Suprapubic skin (tissue), 4 donors: ENCODE results near the gene MSMP.

Experiments
- CTCF ChIP-seq, 2 donors: fragments of 200-600 bp in 1 of 2; fragments of 450-650 bp in 1 of 2; sonication (generic) in 1 of 2; IDR thresholded peaks; one replicate each; pipeline ENCODE4 v1.5.1; 2016 to 2019; ENCODE audit warnings: antibody characterized with exemption in 2 of 2, mild to moderate bottlenecking in 1 of 2, moderate library complexity in 1 of 2
- EP300 ChIP-seq: sonication (generic); formaldehyde crosslinking; IDR thresholded peaks from one replicate; pipeline ENCODE4 v1.6.1; 2017; ENCODE audit warnings: antibody characterized with exemption
- POLR2A ChIP-seq, 2 donors: fragments of 450-650 bp; IDR thresholded peaks; one replicate each; pipeline ENCODE4 v1.6.1; 2017; ENCODE audit warnings: antibody characterized with exemption in 2 of 2, mild to moderate bottlenecking in 2 of 2, moderate library complexity in 2 of 2
- POLR2AphosphoS5 ChIP-seq, 3 donors: sonication (generic); formaldehyde crosslinking; IDR thresholded peaks; one replicate each; pipeline ENCODE4 v1.6.1; 2017; ENCODE audit warnings: antibody characterized with exemption in 3 of 3

DNA sequence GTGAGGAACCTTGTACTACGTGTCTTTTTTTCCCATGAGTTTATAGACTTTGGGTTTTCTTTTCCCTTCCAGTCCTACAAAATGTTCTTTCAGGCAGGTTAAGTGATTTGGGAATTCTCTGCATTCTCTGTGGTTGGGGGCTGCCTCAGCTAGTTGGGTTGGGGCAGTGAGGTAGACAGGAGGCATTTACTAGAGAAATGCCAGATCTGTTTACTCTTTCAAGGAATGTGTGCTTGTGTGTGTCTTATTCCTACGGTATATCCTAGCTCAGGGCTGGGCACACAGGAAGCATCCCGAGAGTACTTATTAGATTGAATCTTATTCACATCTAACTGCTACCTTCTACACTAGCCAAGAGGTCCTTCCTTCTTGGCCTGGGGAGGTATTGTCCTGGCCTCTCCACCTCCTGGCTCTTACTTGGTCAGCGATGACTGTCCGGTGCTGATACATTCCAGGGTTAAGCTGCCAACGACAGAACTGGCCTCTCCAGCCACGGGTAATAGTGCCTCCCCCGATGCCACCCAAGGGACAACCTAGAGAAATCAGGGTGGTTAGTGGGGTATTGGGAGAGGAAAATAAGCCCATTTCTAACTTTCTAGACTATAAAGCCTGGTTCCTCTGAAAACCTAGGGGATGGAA is 10.1 kb downstream of the MSMP start:
- TF ChIP-seq CTCF (IDR thresholded peaks at IDR 0.05), result no peak
- no peak for TF ChIP-seq POLR2A (IDR thresholded peaks at IDR 0.05)
- TF ChIP-seq EP300, result no peak
- TF ChIP-seq POLR2AphosphoS5 (IDR thresholded peaks at IDR 0.05), result no peak
